Lung (tissue), 12 donors: Measurements from ENCODE around the gene ADARB1. TPM values are rescaled to one million over a fixed set of nuclear protein-coding genes. Genes with fewer than 3 reads are reported as not detected.

ENCODE experiments used
- ATAC-seq: fragments of 200-7000 bp; cut with Tn5 transposase; one replicate; pipeline ENCODE4 v1.9.1; 2020; ENCODE audit warnings: moderate number of reproducible peaks; ENCODE audit not compliant: insufficient read depth, low FRiP score
- DNase-seq, 3 donors: peaks; one replicate each; pipeline ENCODE4 v3.0.0-alpha.2; 2013 to 2017
- H3K27ac ChIP-seq, 2 donors: one replicate each; pipeline ENCODE4 v1.5.1; 2013; ENCODE audit warnings: mild to moderate bottlenecking in 2 of 2, moderate library complexity in 2 of 2, control low read depth in 1 of 2, inconsistent platforms in 1 of 2, low read depth in 1 of 2, low read length in 1 of 2
- H3K27me3 ChIP-seq, 3 donors: one replicate each; pipeline ENCODE4 v1.5.1; 2013; ENCODE audit warnings: low read length in 2 of 3; ENCODE audit not compliant: control insufficient read depth in 3 of 3, insufficient read depth in 3 of 3
- H3K36me3 ChIP-seq, 4 donors: one replicate each; pipeline ENCODE4 v1.5.1; 2013; ENCODE audit warnings: low read length in 4 of 4, mild to moderate bottlenecking in 1 of 4, moderate library complexity in 1 of 4; ENCODE audit not compliant: control insufficient read depth in 4 of 4, insufficient read depth in 4 of 4
- H3K4me1 ChIP-seq, 5 donors: one replicate each; pipeline ENCODE4 v1.5.1; 2013; ENCODE audit warnings: low read length in 5 of 5, mild to moderate bottlenecking in 2 of 5, moderate library complexity in 1 of 5; ENCODE audit not compliant: control insufficient read depth in 5 of 5, insufficient read depth in 5 of 5
- H3K4me3 ChIP-seq: one replicate; pipeline ENCODE4 v1.5.1; 2013; ENCODE audit warnings: mild to moderate bottlenecking, control low read depth, moderate library complexity
- H3K9ac ChIP-seq, 2 donors: one replicate each; pipeline ENCODE4 v1.5.1; 2013; ENCODE audit warnings: low read length in 2 of 2, control low read depth in 1 of 2; ENCODE audit not compliant: insufficient read depth in 1 of 2
- H3K9me3 ChIP-seq, 4 donors: one replicate each; pipeline ENCODE4 v1.5.1; 2013; ENCODE audit warnings: low read length in 3 of 4, mild to moderate bottlenecking in 1 of 4, moderate library complexity in 1 of 4; ENCODE audit not compliant: control insufficient read depth in 4 of 4, insufficient read depth in 3 of 4
- WGBS, 2 donors: extraction: QIAGEN DNeasy Blood & Tissue Kit; methylation state at CpG; one replicate each; pipeline ENCODE4 v1.1.7; 2013; 5-methylcytosine and 5-hydroxymethylcytosine counted together
- polyA plus RNA-seq, 2 donors: library from polyadenylated mRNA; stranded (reverse); fragments of 200-250 nt; gene quantifications; one replicate each; pipeline ENCODE4 v1.2.1, GENCODE V29; 2013
- total RNA-seq, 2 donors: library from RNA; depleted of rRNA in 1 of 2; stranded (reverse); fragments of >200 nt in 1 of 2; gene quantifications; one replicate each; pipeline ENCODE4 v1.2.1, GENCODE V29; 2014 to 2021
- TF ChIP-seq, protein P1 (sequence below): IDR thresholded peaks from 2 replicates; pipeline ENCODE4 v1.5.1; 2012; ENCODE audit warnings: mild to moderate bottlenecking; ENCODE audit errors: control extremely low read depth, extremely low read depth
- donor health status: control.
- donor health status: control.
- donor health status: Bipolar disorder and iron deficiency.
- donor health status: healthy.
- donor health status: DM: yes; HTN: yes; CAD: no.

ADARB1 gene
- total and polyA plus RNA-seq, 4 donors, result 13.4 to 47.7 (median 32.6) TPM

DNA sequence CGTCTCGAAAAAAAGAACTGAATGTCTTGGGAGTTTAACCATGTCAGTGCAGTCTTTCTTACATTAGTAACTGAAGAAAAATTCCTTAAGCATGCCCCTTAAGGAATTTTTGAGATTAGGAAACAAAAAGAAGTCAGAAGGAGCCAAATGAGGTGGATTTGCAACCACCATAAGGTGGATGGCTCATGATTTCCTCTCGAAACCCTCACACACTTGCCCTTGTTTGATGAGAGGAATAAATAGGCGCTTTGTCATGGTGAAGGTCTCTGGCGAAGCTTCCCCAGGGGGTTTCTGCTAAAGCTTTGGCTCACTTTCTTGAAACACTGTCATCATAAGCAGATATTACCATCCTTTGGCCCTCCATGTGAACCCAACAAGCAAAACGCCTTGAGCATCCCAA lies 145.1 kb downstream of the ADARB1 start:
- Histone ChIP-seq H3K4me1 (peaks cover 0 to 12% (median 0%) of the 10 kb centered on the region in 5 donors), H3K4me3 (no peak overlapping the region), H3K27me3 (no peaks in the 10 kb centered on the region), H3K9me3 (peaks cover 0 to 2% (median 0%) of the 10 kb centered on the region in 4 donors), H3K9ac (no peak overlapping the region), H3K27ac (no peak overlapping the region), H3K36me3 (peaks cover 9 to 36% (median 19%) of the 10 kb centered on the region in 4 donors)
- 92% methylated on average over 6 of the region's 6 CpGs for WGBS, 2 donors
- TF ChIP-seq, protein P1, sequence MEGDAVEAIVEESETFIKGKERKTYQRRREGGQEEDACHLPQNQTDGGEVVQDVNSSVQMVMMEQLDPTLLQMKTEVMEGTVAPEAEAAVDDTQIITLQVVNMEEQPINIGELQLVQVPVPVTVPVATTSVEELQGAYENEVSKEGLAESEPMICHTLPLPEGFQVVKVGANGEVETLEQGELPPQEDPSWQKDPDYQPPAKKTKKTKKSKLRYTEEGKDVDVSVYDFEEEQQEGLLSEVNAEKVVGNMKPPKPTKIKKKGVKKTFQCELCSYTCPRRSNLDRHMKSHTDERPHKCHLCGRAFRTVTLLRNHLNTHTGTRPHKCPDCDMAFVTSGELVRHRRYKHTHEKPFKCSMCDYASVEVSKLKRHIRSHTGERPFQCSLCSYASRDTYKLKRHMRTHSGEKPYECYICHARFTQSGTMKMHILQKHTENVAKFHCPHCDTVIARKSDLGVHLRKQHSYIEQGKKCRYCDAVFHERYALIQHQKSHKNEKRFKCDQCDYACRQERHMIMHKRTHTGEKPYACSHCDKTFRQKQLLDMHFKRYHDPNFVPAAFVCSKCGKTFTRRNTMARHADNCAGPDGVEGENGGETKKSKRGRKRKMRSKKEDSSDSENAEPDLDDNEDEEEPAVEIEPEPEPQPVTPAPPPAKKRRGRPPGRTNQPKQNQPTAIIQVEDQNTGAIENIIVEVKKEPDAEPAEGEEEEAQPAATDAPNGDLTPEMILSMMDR, result no peak
- DNase-seq, result peak in 1 of 3 donors; percentile 3
- ATAC-seq, result no peak

DNA sequence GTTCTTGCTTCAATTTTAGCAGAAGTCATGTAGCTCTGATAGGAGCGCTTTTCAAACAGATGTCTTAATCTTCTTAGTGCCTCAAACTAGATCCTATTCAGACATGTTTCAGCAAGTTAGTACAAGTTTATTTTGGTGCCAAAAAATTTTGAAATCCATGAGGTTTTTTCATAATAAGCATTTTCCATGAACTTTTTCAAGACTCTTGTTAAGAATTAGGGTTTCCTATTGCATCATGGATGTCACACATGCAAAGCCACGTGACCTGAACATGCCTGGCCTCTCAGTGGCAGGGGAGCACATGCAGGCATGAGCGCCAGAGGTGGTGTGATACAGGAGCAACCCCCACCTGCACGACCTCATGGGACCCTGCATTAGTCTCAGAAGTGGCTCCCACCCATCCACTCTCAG lies 145.7 kb downstream of the ADARB1 start:
- ATAC-seq (no peak), DNase-seq (peak in 2 of 3 donors; percentile 68 to 87)
- H3K27ac ChIP-seq, result no peak overlapping the region
- H3K9ac ChIP-seq, result peak overlapping the region in 1 of 2 donors; percentile 34
- 78 to 79% methylated on average over 4 of the region's 4 CpGs for WGBS, 2 donors
- peaks cover 9 to 32% (median 19%) of the 10 kb centered on the region in 4 donors for H3K36me3 ChIP-seq
- H3K4me3 ChIP-seq, result no peak overlapping the region
- H3K4me1 ChIP-seq, result peaks cover 0 to 12% (median 0%) of the 10 kb centered on the region in 5 donors
- H3K9me3 ChIP-seq, result peaks cover 0 to 2% (median 0%) of the 10 kb centered on the region in 4 donors
- H3K27me3 ChIP-seq, result no peaks in the 10 kb centered on the region
- TF ChIP-seq, protein P1, result no peak

DNA sequence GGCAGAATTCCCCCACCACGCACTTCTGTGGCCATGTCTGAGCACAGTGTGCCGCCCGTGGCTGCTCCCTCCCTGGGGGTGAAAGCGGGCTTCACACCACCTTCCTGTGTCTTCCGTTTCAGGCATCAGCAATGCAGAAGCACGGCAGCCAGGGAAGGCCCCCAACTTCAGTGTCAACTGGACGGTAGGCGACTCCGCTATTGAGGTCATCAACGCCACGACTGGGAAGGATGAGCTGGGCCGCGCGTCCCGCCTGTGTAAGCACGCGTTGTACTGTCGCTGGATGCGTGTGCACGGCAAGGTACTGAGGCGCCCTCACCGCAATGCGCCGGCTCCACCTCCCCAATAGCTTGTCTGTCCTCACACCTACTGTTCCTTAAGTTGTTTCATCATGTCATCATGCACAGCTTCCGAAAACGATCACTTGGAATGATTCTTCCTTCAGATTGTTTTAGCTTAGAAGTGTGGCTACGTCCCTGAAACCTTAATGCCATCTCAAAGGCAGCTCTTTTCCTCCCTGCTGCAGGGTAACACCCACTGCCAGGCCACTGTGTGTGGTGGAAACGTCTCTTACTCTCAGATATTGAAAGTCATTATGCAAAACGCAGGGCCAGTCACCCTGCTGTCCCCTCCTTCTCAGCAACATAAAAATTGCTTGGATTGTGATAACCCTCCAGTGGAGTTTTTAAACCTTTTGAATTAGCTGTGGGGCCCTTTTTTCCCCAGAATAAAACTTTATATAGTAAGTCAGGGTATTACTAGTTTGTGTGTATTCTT lies 146.5 kb downstream of the ADARB1 start:
- peaks cover 0 to 2% (median 0%) of the 10 kb centered on the region in 4 donors for H3K9me3 ChIP-seq
- H3K4me3 ChIP-seq, result no peak overlapping the region
- peaks cover 0 to 12% (median 0%) of the 10 kb centered on the region in 5 donors for H3K4me1 ChIP-seq
- H3K36me3 ChIP-seq, result peaks cover 9 to 29% (median 19%) of the 10 kb centered on the region in 4 donors
- H3K27ac ChIP-seq, result no peak overlapping the region
- no peak for DNase-seq
- H3K9ac ChIP-seq, result peak overlapping the region in 1 of 2 donors; percentile 34
- no peak for ATAC-seq
- TF ChIP-seq, protein P1, result no peak
- H3K27me3 ChIP-seq, result no peaks in the 10 kb centered on the region
- WGBS, 2 donors, result 95% methylated on average over 29 of the region's 29 CpGs
